OCI-M2 (cell line): ENCODE data around the gene PSME3IP1.

ENCODE experiments used
- DNase-seq: peaks from one replicate; lab custom pipeline; 2025; ENCODE audit not compliant: unreplicated experiment; lab: John Stamatoyannopoulos, UW

Gene PSME3IP1

DNA sequence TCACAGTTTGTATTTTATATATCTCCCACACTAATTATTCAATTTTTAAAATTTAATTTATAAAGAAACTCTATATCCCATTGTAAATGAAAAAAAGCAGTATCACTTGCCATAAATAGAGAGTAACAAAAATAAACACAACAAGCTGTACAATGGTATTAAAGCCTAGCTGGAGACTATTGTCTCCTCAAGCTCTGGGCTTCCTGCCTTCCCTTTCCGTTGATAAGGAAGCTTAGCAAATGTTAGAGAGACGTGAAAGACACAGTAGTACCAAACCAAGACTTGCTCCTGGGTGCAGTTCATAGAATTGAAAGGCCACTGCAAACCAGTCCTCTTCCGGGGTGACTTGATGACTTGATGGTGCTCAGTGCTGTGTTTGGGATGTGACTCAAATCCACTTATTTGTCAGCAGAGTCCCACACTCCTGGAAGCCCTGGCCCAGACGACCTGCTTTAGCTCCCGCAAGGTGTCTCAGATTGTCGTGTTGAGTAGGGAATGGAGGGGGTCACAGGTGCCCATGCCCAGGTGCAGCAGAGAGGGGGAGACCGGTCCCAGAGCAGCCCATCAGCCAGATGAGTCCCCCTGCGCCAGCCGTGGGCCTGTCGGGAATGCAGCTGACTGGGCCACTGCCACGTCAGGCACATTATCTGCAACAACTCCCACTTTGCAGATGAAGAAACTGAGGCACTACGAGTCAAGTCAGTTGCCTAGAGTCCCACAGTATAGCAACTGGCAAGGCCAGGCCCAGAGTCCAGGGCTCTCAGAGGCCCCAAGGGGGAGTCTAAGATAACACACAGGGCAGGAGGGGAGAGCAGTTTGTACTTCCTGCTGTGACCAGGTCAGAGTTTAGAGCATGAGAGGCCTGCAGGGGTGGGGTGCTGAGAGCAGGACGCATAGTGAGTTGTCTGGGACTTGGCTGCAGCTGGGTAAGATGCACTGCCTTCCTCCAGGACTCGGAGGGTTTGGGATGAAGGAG is 40.5 kb downstream of the PSME3IP1 start:
- no peak for DNase-seq

- DNase-seq: no peak
Observed at GRCh38 chr16:57144027-57144426, 41.8 kb downstream of the PSME3IP1 start.

- no peak for DNase-seq
Observed at GRCh38 chr16:57143149-57143921, 42.5 kb downstream of the PSME3IP1 start.

DNA sequence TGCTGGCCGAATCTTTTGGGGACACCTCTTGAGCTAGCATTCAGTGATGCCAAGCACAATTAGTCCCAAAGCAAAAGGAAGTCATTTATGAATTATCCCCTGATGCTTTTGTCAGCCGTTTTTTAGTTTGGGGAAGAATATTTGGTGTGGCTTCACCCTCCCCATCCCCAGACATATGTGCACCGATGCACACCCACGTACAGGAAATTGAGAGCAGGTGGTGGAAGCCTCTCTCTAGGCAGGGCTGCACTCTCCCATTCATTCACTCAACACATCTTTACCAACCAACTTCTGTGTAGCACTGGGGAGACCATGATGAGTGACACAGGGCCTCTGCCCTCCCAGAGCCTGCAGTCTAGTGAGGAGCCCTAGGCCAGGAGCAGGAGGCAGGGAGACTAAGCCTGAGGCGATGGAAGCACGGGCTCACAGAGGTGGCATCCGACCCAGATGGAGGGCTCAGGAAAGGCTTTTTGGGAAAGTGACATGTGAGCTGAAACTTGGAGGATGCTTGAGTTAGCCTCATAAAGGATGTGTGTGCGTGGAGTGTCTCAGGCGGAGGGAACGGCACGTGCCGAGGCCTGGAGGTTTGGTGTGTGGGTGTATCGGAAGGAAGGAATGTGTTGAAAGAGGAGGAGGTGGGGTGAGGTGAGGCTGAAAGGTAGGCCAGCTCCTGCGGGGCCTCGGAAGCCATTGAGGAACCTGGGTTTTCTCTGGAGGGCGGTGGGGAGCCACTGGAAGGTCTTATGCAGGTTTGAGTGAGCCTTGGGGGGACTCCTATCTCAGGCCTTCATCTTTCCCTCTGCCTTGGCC is 43.8 kb downstream of the PSME3IP1 start:
- no peak for DNase-seq

GRCh38 chr16:57140931-57141668 is 44.7 kb downstream of the PSME3IP1 start:
- no peak for DNase-seq

DNA sequence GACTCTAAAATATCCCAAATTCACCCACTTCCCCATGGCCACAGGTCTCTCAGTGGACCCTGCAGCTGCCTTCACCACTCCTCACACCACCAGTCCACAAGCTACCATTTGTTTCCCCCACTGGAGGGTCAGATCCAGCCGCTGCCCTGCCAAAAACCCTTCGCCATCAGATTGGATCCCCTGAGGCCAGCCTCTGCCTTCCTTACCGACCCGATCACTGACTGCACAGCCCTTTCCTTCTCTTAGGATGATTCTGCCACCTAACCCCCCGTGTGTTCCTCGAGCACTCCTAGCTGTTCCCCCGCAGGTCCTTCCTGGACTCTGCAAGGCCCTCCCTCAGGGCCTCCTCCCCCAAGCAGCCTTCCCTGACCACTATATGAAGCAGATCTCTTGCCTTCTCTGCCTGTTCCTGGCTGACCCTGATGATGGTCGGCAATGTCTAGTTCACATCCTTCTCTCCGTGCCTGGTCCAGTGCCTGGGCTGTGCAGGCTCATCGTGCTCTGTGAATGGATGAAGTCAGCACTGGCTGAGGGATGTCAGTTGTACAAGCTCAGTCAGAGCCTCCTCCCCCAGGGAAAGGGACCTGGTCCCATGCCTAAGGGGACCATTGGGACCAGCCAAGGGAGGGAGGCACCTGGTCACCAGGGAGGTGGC is 47.4 kb downstream of the PSME3IP1 start:
- no peak for DNase-seq

- DNase-seq: no peak
Observed at GRCh38 chr16:57137566-57138273, 48.1 kb downstream of the PSME3IP1 start.

DNA sequence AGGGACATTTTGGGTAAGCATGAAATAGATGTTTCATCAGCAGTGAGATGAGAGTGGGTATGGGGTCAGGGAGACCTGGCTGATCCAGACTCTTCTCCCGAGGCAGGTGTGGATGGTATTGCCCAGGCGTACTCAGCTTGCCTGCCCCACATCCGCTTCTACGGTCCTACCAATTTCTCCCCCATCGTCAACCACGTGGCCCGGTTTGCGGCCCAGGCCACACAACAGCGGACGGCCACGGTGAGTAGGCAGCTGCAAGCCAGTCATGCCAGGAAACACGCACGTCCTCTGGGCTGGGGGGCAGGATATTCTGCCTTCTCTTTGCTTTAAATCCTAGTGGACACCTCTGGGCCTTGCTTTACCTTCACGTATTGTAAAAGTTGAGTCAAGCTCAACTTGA is 48.8 kb downstream of the PSME3IP1 start:
- DNase-seq: no peak

GRCh38 chr16:57134982-57135381 is 50.9 kb downstream of the PSME3IP1 start:
- DNase-seq: no peak

GRCh38 chr16:57133886-57134285 is 52.0 kb downstream of the PSME3IP1 start:
- DNase-seq: no peak

GRCh38 chr16:57133031-57133430 is 52.8 kb downstream of the PSME3IP1 start:
- no peak for DNase-seq

DNA sequence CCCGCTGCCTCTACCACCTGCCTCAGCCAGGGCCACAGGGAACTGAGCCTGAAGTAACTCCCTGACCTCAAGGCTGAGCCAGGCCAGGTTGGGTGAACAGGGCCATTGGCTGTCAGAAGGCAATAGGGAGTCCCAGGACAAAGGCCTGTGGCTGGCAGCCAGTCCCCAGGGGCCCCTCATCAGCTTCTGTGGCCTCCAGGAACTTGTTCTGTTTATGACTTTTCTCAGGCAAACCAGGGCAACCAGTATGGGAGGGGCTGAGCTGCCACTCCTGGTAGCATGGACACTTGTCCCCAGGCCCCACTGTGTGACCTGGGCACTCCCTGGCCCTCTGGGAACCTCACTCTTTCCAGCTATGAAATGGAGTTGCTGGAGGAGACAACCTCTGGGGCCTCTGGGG is 53.4 kb downstream of the PSME3IP1 start:
- no peak for DNase-seq

DNA sequence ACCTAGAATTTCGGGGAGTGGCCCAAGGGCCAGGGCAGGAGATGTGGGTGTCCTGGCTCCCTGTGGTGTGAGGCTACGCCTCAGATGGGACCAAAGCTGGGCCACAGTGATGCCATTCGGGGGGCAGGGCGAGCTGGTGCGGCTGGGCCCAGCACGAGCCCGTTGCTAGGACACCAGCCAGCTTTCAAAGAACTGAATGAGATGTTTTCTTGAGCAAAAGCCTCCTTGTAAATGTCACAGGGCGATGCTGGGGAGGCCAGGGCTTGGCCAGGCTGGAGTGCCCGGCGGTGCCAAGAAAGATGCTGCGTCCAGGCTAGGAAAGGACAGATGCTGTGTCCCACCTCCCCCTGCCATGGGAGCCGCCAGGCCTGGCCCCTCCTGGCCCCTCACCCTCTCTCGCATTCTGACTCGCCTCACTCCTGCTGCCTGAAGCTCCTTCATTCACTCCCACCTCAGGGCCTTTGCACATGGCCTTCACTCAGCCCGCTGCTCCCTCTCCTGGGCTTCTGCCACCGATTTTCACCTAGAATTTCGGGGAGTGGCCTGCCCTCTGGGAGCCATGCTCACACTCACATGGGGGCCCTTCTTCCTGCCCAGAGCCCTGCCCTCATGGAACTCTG is 54.4 kb downstream of the PSME3IP1 start:
- no peak for DNase-seq

DNA sequence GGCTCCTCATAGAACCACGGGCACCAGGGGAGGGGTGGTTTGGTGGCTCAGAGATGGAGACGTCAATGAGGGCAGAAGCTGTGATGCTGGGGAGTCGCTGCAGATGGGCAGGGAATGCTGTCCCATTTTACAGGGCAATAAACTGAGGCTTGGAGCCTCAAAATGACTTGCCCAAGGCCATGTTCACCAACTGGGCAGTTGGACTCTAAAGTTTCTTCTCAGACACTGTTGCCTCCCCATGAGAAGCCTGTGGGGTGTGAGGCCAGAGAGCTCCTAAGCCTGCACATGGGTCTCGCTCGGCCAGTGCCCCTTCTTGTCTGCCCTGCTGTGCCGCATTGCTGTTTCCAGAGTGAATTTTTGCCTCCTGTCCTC is 54.9 kb downstream of the PSME3IP1 start:
- no peak for DNase-seq

DNA sequence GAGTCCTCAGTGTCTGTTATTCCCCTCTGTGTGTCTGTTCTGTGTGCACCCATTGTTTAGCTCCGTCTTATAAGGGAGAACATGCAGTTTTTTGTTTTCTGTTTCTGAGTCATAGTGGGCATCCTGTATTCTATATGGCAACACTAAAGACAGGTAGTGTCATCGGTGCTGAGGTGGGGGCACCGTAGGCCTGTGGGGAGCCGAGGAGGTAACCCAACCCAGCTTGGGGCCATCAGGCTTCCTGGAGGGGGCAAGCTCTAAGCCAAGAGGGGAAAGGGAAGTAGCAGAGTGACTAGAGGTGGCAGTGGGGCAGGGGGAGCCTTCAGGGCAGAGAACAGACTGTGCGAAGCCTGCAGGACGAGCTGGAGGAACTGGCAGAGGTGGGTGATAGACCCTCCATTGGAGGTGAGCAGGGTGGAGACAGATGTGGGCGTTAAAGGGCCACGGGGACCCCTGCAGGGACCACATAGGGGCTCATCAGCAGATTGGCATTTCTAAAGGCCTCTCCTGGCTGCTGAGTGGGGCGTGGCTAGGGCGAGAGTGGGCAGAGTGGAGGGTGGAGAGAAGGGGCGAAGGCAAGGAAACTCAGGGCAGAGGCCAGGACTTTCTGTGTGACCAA is 57.0 kb downstream of the PSME3IP1 start:
- no peak for DNase-seq

DNA sequence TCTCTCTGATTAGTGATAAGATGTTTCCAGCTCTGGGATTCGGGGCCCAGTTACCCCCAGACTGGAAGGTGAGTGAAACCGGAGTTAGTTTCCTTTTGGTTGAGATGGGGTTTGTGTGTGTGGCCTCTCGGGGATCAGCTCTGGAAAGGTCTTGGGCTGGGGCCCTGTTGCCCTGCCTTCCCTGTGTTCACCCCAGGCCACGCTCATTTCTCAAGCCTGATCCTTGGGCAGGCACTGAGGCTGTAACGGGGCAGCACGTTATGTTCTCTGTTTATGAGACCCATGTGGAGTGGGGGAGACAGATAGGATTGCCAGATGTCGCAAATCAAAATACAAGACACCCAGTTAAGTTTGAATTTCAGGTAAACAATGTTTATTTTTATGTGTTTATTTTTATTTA is 58.0 kb downstream of the PSME3IP1 start:
- no peak for DNase-seq

DNA sequence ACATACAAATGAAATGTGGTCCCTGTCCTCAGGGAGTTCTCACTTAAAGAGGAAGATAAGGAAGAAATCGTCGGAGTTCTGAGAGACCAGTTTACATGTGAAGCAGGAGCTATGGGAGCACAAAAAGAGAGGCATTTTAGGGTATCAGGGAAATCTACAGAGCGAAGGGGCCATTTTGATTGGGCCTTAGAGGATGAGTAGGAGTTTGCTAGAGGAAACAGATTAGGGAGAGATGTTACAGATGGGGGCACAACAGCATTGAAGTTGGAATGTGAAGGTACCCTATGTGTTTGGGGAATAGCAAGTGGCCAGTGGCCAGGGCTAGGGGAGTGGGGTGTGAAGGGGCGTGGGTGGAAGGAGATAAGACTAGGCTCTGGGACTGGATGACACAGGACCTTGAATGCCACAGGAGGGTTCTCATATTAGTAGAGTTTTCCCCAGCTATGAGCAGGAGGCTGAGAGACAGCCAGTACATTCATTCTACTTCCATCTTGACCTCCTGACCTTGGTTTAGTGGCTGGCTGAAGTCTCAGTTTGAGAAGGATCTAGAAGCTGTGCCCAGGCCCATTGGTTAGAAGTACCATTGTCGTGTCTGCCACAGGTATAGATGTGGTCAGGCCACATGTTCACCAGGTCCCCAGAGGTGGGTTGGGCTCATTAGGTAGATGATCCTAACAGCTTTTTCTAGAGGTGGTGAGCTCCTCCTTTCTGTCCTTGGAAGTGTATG is 58.6 kb downstream of the PSME3IP1 start:
- DNase-seq: no peak

- no peak for DNase-seq
Observed at GRCh38 chr16:57126411-57126810, 59.4 kb downstream of the PSME3IP1 start.
